Measurements from ENCODE around the gene ATXN10.

The ATXN10 gene

GRCh38 chr22:45640291-45640940 lies 31.2 kb upstream of the ATXN10 start:
- Histone ChIP-seq H2AFZ (ENCODE audit: low read depth, low read length, severe bottlenecking) (no peak overlapping the region), H3K9me2 (replicated peaks; ENCODE audit: insufficient read depth, low read length) (no peaks in the 10 kb centered on the region), H4K20me1 (ENCODE audit: low read depth, low read length) (no peaks in the 10 kb centered on the region), H3K27ac (ENCODE audit: low read depth, low read length) (no peak overlapping the region), H3K9me3 (ENCODE audit: insufficient read depth, low read length) (no peaks in the 10 kb centered on the region), H3K27me3 (ENCODE audit: low read length) (no peaks in the 10 kb centered on the region), H3K79me2 (ENCODE audit: insufficient read depth, low read length) (no peaks in the 10 kb centered on the region), H3K4me2 (ENCODE audit: low read depth, low read length, poor library complexity, severe bottlenecking) (no peak overlapping the region), H3K9ac (ENCODE audit: low read length) (no peak overlapping the region), H3K4me3 (ENCODE audit: insufficient read depth, low read length, poor library complexity, severe bottlenecking) (no peak overlapping the region), H3F3A (ENCODE audit: insufficient read depth) (no peaks in the 10 kb centered on the region), H3K36me3 (ENCODE audit: low read length) (no peaks in the 10 kb centered on the region)
- TF ChIP-seq CTCF (IDR thresholded peaks at IDR 0.05; ENCODE audit: insufficient read depth, low read length, poor library complexity, severe bottlenecking) (no peak), EZH2phosphoT487 (conservative IDR thresholded peaks at IDR 0.05; ENCODE audit: low read length) (no peak)

GRCh38 chr22:45640941-45641621 lies 30.6 kb upstream of the ATXN10 start:
- no peak overlapping the region for H3K4me2 ChIP-seq (ENCODE audit: low read depth, low read length, poor library complexity, severe bottlenecking)
- no peak overlapping the region for H3K4me3 ChIP-seq (ENCODE audit: insufficient read depth, low read length, poor library complexity, severe bottlenecking)
- no peaks in the 10 kb centered on the region for H3K79me2 ChIP-seq (ENCODE audit: insufficient read depth, low read length)
- H2AFZ ChIP-seq (ENCODE audit: low read depth, low read length, severe bottlenecking) = no peak overlapping the region
- no peaks in the 10 kb centered on the region for H3K9me3 ChIP-seq (ENCODE audit: insufficient read depth, low read length)
- no peaks in the 10 kb centered on the region for H3K9me2 ChIP-seq (replicated peaks; ENCODE audit: insufficient read depth, low read length)
- no peaks in the 10 kb centered on the region for H3K27me3 ChIP-seq (ENCODE audit: low read length)
- TF ChIP-seq CTCF (IDR thresholded peaks at IDR 0.05; ENCODE audit: insufficient read depth, low read length, poor library complexity, severe bottlenecking) (no peak), EZH2phosphoT487 (conservative IDR thresholded peaks at IDR 0.05; ENCODE audit: low read length) (no peak)
- H3K9ac ChIP-seq (ENCODE audit: low read length) = no peak overlapping the region
- H3K27ac ChIP-seq (ENCODE audit: low read depth, low read length) = no peak overlapping the region
- H3F3A ChIP-seq (ENCODE audit: insufficient read depth) = no peaks in the 10 kb centered on the region
- H3K36me3 ChIP-seq (ENCODE audit: low read length) = no peaks in the 10 kb centered on the region
- no peaks in the 10 kb centered on the region for H4K20me1 ChIP-seq (ENCODE audit: low read depth, low read length)

- H2AFZ ChIP-seq (ENCODE audit: low read depth, low read length, severe bottlenecking) = no peak overlapping the region
Measured at GRCh38 chr22:45642986-45643385, 28.6 kb upstream of the ATXN10 start.

More at GRCh38 chr22:45642986-45643385, 28.6 kb upstream of the ATXN10 start:
- Histone ChIP-seq H3K27me3 (ENCODE audit: low read length) (no peaks in the 10 kb centered on the region), H3K9ac (ENCODE audit: low read length) (no peak overlapping the region), H3K27ac (ENCODE audit: low read depth, low read length) (no peak overlapping the region), H3F3A (ENCODE audit: insufficient read depth) (no peaks in the 10 kb centered on the region), H3K79me2 (ENCODE audit: insufficient read depth, low read length) (no peaks in the 10 kb centered on the region), H3K9me2 (replicated peaks; ENCODE audit: insufficient read depth, low read length) (no peaks in the 10 kb centered on the region), H3K4me3 (ENCODE audit: insufficient read depth, low read length, poor library complexity, severe bottlenecking) (no peak overlapping the region), H3K36me3 (ENCODE audit: low read length) (no peaks in the 10 kb centered on the region), H3K9me3 (ENCODE audit: insufficient read depth, low read length) (no peaks in the 10 kb centered on the region), H3K4me2 (ENCODE audit: low read depth, low read length, poor library complexity, severe bottlenecking) (no peak overlapping the region), H4K20me1 (ENCODE audit: low read depth, low read length) (no peaks in the 10 kb centered on the region)
- no peak for TF ChIP-seq CTCF (IDR thresholded peaks at IDR 0.05; ENCODE audit: insufficient read depth, low read length, poor library complexity, severe bottlenecking)
- TF ChIP-seq EZH2phosphoT487 (conservative IDR thresholded peaks at IDR 0.05; ENCODE audit: low read length) = no peak
